GM12872 (cell line): Measurements from ENCODE around the gene COL25A1.

ENCODE experiments used
- TF ChIP-seq, protein P1 (sequence below): IDR thresholded peaks from 3 replicates; pipeline ENCODE4 v1.5.1; 2011; ENCODE audit warnings: low read depth, mild to moderate bottlenecking, low read length, moderate library complexity; ENCODE audit not compliant: insufficient read depth

Gene COL25A1

GRCh38 chr4:109051054-109051453, 251.4 kb downstream of the COL25A1 start:
- TF ChIP-seq, protein P1, sequence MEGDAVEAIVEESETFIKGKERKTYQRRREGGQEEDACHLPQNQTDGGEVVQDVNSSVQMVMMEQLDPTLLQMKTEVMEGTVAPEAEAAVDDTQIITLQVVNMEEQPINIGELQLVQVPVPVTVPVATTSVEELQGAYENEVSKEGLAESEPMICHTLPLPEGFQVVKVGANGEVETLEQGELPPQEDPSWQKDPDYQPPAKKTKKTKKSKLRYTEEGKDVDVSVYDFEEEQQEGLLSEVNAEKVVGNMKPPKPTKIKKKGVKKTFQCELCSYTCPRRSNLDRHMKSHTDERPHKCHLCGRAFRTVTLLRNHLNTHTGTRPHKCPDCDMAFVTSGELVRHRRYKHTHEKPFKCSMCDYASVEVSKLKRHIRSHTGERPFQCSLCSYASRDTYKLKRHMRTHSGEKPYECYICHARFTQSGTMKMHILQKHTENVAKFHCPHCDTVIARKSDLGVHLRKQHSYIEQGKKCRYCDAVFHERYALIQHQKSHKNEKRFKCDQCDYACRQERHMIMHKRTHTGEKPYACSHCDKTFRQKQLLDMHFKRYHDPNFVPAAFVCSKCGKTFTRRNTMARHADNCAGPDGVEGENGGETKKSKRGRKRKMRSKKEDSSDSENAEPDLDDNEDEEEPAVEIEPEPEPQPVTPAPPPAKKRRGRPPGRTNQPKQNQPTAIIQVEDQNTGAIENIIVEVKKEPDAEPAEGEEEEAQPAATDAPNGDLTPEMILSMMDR: no peak

- TF ChIP-seq, protein P1: no peak
Measured at GRCh38 chr4:109049926-109050325, 252.5 kb downstream of the COL25A1 start.

DNA sequence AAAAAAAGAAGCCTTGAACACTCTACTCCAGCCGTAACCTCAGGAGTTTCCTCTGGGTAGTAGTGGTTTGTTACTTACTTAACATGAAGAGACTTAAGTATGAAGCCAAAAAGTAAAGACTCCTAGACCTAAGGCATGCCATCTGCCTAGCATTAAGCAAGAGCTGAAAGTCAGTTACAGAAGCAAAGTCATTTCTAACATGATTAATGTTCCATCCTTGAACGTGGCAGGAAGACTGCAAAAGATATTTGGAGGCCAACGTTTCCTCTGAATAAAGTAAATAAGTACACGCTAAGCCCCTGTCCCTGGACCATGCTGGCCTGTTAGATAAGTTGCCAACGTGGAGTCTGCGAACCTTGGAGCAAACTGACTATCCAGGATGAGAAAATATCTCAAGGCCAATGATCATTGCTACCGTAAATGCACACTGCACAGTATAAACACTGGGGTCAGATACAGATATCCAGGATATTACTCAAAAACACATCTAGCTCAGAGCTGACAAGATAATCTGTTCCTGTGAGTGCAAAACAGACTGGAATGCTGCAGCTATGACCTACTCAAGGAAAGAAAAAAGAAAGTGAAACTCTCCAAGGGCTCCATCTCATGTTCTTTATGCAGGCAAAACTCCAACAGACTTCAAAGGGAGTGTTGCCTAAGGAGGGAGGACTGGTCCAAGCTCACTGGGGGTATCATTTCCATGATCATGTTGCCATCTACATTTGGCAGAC, 255.8 kb downstream of the COL25A1 start:
- TF ChIP-seq, protein P1: no peak

DNA sequence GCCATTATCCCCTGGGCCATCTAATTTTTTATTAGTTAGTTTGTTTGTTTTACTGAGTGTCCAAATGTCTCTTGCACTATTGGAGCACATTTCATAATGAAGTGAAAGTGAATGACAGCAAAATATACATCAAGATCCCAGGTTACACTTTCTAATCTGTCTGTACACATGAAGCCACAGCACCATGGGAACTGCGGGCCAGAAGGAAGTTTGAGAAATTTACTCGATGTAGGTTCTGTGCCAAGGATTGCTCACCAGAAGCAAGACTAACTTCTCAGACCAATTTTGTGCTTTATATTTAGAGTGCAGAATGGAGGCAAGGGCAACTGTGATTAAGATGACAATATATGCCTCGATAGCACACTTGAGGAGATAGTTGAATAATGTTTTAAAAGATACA, 258.0 kb downstream of the COL25A1 start:
- TF ChIP-seq, protein P1: no peak

- TF ChIP-seq, protein P1: no peak
Measured at GRCh38 chr4:109043286-109043685, 259.2 kb downstream of the COL25A1 start.

- TF ChIP-seq, protein P1: no peak
Measured at GRCh38 chr4:109041463-109042360, 260.7 kb downstream of the COL25A1 start.

- TF ChIP-seq, protein P1: no peak
Measured at GRCh38 chr4:109040441-109040840, 262.0 kb downstream of the COL25A1 start.
